Activated gamma-delta T cell treated with anti-CD3 and anti-CD28 coated beads, Interleukin-2, amount 50 U/mL, for 16 hours (primary cell): ENCODE data around the gene KRTAP10-1.

Experiments
- DNase-seq: peaks from one replicate; pipeline ENCODE4 v3.0.0-alpha.2; 2020; ENCODE audit warnings: low read depth

Gene KRTAP10-1

GRCh38 chr21:44527983-44528633, 11.9 kb downstream of the KRTAP10-1 start:
- no peak for DNase-seq

- DNase-seq = no peak
Measured at GRCh38 chr21:44527156-44527982, 12.6 kb downstream of the KRTAP10-1 start.

GRCh38 chr21:44526096-44526997, 13.6 kb downstream of the KRTAP10-1 start:
- DNase-seq = no peak

- no peak for DNase-seq
Measured at GRCh38 chr21:44525391-44526095, 14.5 kb downstream of the KRTAP10-1 start.

- no peak for DNase-seq
Measured at GRCh38 chr21:44524414-44525371, 15.3 kb downstream of the KRTAP10-1 start.

- DNase-seq = no peak
Measured at GRCh38 chr21:44523567-44524413, 16.2 kb downstream of the KRTAP10-1 start.

- DNase-seq = no peak
Measured at GRCh38 chr21:44522753-44523204, 17.2 kb downstream of the KRTAP10-1 start.

- DNase-seq = no peak
Measured at GRCh38 chr21:44521928-44522752, 17.9 kb downstream of the KRTAP10-1 start.

GRCh38 chr21:44521301-44521927, 18.6 kb downstream of the KRTAP10-1 start:
- DNase-seq = no peak

- no peak for DNase-seq
Measured at GRCh38 chr21:44520326-44521300, 19.4 kb downstream of the KRTAP10-1 start.

GRCh38 chr21:44519346-44520325, 20.4 kb downstream of the KRTAP10-1 start:
- no peak for DNase-seq

GRCh38 chr21:44518686-44519085, 21.3 kb downstream of the KRTAP10-1 start:
- DNase-seq = no peak

- no peak for DNase-seq
Measured at GRCh38 chr21:44517175-44517899, 22.7 kb downstream of the KRTAP10-1 start.

- no peak for DNase-seq
Measured at GRCh38 chr21:44516828-44517174, 23.2 kb downstream of the KRTAP10-1 start.

- DNase-seq = no peak
Measured at GRCh38 chr21:44516342-44516741, 23.7 kb downstream of the KRTAP10-1 start.
